HG02588 (cell line): ENCODE measurements around the gene GTPBP3.

Experiments
- ATAC-seq: cut with Tn5 transposase; IDR thresholded peaks from one replicate; pipeline ENCODE4 v1.9.1; 2021; ENCODE audit warnings: mild to moderate bottlenecking, moderate library complexity; ENCODE audit not compliant: unreplicated experiment

Gene GTPBP3

DNA sequence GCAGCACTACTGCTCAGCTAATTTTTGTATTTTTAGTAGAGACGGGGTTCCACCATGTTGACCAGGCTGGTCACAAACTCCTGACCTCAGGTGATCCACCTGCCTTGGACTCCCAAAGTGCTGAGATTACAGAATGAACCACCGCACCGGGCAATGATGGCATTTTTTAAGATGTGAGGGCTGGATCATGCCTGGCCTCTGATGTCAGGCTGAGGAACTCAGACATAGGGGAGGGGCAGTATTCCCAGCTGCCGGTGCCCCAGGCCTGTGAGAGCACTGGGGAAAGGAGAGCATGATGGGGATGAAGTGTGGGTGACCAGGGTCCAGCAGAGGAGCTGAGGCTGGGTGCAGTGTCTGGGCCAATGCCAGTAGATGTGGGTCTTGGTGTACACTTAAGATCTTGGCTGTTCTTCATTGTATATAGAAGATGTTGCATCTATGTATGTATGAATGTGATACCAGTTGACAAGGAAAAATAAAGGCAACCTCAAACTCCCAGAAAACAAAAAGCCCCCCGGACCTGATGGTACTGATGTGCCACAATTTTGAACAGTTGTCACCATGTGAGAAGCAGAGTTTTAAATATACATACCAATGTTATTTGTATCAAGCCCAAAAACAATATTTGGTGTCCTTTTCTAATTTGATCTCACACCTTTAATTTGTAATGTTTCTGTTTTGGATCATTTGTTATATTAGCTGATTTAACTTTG lies 43.2 kb downstream of the GTPBP3 start:
- ATAC-seq: no peak

DNA sequence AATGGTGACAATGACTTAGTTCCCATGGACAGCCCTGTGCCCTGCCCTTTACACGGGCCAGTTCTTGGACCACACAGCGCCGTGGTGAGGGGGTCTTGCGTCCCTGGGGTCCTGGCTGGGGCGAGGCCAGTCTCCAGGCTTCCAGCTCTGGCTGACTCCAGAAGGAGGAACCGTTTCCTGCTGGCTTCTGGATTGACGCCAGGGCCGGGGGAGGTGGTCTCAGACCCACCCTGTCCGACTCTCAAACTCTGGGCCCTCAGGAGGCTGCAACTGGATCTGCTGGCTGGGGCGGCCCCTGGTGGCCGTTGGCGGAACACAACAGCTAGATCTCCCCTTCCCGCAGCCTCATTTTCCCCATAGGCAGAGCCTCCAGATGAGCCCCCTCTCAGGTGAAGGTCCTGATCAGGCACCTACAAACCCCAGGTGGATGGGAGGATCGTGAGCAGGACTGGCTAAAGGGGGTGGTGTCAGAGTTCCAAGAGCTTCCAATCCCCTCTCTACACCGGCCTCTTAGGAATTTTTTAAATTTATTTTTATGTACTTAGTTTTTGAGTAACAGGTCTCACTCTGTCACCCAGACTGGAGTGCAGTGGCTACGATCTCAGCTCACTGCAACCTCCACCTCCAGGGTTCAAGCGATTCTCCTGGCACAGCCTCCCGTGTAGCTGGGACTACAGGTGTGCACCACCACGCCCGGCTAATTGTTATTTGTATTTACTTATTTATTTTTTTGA lies 48.7 kb downstream of the GTPBP3 start:
- no peak for ATAC-seq

DNA sequence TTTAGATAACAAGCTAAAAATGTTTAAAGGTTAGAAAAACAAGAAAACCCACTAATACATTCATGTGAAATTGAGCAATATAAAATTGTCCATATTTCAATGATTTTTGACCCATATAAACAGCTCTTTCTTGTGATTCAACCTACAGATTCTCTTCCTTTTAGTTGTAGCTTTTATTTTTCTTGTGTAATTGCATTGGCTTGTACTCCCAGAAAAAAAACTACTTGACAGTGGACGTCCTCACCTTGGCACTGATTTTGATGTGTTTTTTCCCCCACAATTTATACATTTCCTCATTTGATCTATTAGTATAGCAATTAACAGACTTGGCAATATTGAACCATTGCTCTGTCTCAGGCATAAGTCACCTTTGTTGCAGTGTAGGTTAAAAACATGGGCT lies 51.9 kb downstream of the GTPBP3 start:
- ATAC-seq: no peak

DNA sequence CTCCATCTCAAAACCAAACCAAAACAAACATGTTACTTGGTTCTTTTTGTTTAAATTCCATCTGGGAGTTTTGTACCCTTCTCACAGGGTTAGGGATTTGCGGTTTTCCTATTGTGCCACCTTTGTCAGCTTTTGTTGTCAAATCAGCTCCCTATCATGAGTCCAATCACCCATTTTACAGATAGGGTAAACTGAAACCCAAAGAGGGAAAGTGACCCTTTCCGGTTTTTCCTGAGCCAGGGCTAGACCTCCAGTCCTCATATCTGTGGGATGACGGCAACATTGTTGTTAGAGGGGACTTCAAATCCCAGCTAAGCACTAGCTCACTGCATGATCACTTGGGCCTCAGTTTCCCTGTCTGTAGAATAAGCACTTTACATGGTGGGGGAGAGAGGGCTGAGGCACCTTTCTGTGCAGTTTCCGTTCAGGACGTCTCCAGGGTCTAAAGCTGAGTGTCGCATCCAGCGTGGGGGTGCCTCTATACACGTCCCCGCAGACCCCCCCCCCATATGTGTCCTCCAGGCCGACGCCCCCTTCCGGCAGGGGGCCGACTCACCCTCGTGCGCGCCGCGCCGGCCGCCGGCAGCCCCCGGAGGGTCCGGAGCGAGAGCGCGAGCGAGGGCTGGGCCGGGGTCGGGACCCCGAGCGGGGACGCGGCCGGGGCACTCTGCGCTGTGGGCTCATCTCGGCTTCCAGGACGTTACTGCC lies 52.8 kb downstream of the GTPBP3 start:
- no peak for ATAC-seq

DNA sequence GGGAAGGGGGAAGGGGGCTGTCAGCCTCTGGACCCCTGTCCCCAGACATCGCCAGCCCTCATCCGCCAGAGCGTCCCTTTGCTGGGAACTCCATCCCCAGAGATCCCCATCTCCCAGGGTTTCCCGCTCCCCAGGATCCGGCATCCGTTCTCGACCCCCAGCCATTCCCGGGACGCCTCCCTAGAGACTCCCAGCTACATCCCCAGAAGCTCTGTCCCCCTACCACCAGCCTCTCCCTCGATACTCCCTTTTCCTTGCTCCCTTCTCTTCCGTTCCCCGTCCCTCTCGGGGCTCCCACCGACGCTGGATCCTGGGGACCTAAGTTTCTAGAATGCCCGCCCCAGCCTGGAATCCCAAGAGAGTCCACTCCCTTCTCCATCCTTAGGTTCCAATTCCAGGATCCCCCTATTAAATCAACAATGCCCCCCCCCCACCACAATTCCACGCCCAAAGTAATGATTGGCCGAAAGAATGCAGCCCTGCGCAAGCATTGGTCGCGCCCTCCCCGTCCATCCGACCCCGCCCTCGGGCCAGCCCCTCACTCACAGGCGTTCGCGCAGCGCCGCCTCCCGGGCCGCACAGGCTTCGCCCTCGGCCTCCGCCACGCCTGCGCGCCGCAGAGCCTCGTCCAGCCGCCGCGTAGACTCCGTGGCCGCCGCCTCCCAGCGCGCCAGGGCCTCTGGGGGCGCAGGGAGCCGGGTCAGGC lies 53.5 kb downstream of the GTPBP3 start:
- ATAC-seq: peak; percentile 77

DNA sequence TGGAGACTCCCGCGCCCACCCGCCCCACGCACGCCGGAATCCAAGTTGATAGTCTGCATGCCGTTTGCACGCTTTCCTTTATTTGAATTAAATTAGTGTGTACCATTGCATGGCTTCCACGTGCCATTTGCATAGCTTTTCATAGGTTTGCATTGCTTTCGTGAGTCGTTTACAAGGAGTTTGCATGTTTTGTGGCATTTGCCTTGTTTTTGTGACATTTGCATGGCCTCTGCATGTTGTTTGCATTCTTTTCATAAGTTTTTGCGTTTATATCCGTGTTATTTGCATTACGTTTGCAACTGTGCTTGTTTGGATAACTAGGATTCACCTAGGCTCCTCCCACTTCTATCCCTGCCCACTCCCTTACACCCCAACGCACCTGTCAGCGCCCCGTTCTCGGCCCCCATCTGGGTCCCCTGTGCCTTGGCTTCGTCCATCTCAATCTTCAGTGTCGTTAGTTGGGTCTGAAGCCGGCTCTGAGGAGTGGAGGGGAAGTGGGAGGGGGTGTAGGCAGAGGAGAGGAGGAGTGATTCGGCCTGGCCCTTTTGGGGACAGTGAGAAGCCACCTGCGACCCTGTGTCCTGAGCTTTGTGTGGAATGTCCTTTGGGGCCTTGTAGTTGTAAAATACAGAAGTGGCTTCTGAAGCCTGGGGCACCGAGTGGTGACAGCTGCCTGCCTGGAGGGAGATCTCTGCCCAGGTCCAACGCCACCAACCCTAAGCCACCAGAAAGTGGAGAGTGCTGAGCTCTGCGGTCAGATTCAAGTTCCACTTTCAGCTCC lies 54.2 kb downstream of the GTPBP3 start:
- ATAC-seq: no peak
